Gastrocnemius medialis (tissue), 4 donors: ENCODE results near the gene OXCT1.

Source experiments
- POLR2A ChIP-seq, 2 donors: fragments of 450-650 bp; IDR thresholded peaks; one replicate each; pipeline ENCODE4 v1.6.1; 2017; ENCODE audit warnings: antibody characterized with exemption in 2 of 2, mild to moderate bottlenecking in 2 of 2, moderate library complexity in 2 of 2
- TF ChIP-seq, protein P1 (sequence below), 5 experiments: fragments of 450-650 bp in 3 of 5; fragments of 200-600 bp in 2 of 5; sonication (generic) in 2 of 5; IDR thresholded peaks in 4 of 5; conservative IDR thresholded peaks in 1 of 5; 1 replicate in 4 of 5; 2 replicates in 1 of 5; pipeline ENCODE4 v1.5.1; 2016 to 2019; ENCODE audit warnings: antibody characterized with exemption in 5 of 5, mild to moderate bottlenecking in 3 of 5, moderate library complexity in 3 of 5

DNA sequence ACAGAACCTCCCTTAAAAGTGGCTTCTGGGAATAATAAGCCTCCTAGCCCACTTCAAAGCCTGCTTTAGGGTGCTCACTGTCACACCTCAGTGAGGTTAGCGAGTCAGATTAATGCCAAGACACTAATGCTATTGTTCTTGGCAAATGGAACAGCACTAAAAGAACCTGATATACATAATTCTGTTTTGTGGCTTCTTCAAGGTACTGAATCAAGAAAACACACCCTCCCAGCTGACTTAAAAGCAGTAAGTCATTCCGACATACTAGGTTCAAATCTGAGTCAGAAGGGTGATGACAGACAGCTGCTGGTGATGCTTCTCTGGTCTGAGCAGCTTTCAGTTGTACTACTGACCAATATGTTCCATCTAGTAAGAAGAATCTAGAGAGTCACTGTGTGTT is 121.6 kb downstream of the OXCT1 start:
- TF ChIP-seq POLR2A (IDR thresholded peaks at IDR 0.05): no peak
- TF ChIP-seq, protein P1, sequence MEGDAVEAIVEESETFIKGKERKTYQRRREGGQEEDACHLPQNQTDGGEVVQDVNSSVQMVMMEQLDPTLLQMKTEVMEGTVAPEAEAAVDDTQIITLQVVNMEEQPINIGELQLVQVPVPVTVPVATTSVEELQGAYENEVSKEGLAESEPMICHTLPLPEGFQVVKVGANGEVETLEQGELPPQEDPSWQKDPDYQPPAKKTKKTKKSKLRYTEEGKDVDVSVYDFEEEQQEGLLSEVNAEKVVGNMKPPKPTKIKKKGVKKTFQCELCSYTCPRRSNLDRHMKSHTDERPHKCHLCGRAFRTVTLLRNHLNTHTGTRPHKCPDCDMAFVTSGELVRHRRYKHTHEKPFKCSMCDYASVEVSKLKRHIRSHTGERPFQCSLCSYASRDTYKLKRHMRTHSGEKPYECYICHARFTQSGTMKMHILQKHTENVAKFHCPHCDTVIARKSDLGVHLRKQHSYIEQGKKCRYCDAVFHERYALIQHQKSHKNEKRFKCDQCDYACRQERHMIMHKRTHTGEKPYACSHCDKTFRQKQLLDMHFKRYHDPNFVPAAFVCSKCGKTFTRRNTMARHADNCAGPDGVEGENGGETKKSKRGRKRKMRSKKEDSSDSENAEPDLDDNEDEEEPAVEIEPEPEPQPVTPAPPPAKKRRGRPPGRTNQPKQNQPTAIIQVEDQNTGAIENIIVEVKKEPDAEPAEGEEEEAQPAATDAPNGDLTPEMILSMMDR (IDR thresholded peaks at IDR 0.05 in 4 of 5, conservative IDR thresholded peaks at IDR 0.05 in 1 of 5): no peak
